Measurements from ENCODE around the gene JMJD7.

The JMJD7 gene

DNA sequence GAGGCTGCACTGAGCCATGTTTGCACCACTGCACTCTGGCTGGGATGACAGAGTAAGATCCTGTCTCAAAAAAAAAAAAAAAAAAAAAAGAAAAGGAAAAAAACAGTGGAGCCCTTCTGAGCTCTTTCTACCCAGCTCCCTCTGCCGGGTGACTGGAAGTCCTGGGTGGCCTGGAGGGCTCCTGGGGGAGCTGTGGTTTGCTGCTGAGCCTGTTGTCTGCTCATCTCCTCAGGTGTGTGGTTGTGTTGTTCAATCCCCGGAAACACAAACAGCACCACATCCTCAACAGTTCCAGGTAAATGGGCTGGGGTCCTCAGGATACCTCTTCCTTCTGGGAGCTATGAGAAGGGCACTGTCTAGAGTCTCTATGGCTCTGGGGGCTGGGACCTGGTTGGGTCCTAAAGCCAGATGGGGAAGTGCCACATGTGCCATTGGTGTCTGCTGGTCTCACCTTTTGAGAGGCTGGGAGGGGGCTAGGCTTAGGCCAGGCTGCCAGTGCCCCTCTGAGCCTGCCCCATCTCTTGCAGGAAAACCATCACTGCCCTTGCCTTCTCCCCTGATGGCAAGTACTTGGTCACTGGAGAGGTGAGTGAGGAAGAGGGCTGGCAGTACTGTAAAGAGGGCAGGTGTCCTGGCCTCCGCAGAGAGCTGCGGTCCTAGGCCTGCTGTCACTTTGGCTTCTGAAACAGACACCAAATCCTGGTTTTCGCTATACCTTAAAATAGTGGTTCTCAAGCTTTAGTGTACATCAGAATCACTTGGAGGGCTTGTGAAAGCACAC, 17.1 kb upstream of the JMJD7 start:
- Mint-ChIP-seq H3K27me3 (no peaks in the 10 kb centered on the region), H3K27ac (no peak overlapping the region), H3K4me3 (no peak overlapping the region), H3K4me1 (peaks cover 11% of the 10 kb centered on the region), H3K9me3 (no peaks in the 10 kb centered on the region)
- ATAC-seq: peak; percentile 18
- DNase-seq: no peak

DNA sequence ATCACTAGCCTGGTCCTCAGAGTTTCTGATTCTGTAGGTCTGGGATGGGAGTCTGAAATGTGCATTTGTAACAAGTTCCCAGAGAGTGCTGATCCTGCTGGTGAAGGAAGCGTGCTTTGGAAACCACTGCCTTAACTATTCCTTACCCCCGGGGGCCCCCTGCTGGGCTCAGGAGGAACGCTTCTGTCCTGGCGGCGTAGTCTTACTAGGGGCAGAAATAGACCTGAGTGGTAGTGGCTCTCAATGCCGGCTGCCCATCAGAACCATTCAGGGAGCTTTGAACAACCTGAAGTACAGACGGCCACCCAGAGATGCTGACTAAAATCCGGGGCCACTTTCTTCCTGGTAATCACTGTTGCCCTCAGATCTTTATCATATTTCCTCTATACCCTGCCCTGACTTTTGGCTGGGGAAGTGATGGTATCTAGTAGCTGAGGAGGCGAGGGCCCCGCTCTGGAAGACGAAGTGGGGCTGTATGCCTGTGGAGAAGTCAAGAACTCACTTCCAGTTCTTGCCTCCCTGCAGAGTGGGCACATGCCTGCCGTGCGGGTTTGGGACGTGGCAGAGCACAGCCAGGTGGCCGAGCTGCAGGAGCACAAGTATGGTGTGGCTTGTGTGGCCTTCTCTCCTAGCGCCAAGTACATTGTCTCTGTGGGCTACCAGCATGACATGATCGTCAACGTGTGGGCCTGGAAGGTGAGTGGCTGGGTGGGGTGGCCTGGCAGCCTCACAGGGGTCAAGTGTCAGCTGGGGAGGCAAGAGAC, 16.3 kb upstream of the JMJD7 start:
- H3K4me1 Mint-ChIP-seq: peaks cover 11% of the 10 kb centered on the region
- DNase-seq (peak; percentile 61 to 68), ATAC-seq (peak; percentile 89)
- H3K27ac Mint-ChIP-seq: peak overlapping the region in 1 of 2 donors; percentile 24
- H3K27me3 Mint-ChIP-seq: no peaks in the 10 kb centered on the region
- H3K9me3 Mint-ChIP-seq: no peaks in the 10 kb centered on the region
- no peak overlapping the region for H3K4me3 Mint-ChIP-seq

DNA sequence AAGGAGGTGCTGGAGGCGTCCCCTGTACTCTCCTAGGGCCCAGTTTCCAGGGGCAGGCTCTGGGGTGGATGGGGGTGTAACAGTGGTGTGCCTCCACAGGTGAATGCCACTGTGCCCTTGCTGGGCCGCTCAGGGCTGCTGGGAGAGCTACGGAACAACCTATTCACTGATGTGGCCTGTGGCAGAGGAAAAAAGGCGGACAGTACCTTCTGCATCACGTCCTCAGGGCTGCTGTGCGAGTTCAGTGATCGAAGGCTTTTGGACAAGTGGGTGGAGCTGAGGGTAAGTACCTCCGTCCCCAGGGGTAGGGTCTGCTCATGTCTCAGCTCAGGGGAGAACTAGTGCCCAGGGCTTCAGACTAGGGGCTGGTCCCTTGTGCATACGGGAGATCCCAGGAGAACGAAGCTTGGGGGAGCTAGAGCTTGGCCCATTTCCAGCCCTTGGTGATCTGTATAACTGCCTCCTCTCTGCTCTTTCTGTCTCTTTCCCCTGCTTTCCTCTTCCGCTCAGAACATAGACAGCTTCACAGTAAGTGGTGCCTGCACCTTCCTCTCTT, 15.0 kb upstream of the JMJD7 start:
- no peak overlapping the region for H3K4me3 Mint-ChIP-seq
- no peaks in the 10 kb centered on the region for H3K9me3 Mint-ChIP-seq
- ATAC-seq (no peak), DNase-seq (no peak)
- H3K4me1 Mint-ChIP-seq: peaks cover 11% of the 10 kb centered on the region
- H3K27ac Mint-ChIP-seq: no peak overlapping the region
- no peaks in the 10 kb centered on the region for H3K27me3 Mint-ChIP-seq

DNA sequence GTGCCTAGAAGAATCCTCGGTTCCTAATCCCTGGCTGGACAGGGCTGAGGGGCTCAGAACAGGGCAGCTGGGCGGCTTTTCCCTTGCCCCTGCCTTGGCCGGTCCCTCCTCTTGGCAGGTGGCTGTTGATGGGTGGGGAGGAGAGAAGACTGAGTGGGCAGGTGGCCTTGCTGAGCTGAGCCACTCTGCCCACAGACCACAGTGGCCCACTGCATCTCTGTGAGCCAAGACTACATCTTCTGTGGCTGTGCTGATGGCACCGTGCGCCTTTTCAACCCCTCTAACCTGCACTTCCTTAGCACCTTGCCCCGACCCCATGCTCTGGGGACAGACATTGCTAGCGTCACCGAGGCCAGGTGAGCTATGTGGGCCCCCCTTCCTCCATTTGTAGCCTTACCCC, 14.5 kb upstream of the JMJD7 start:
- ATAC-seq: no peak
- no peaks in the 10 kb centered on the region for H3K9me3 Mint-ChIP-seq
- H3K4me3 Mint-ChIP-seq: no peak overlapping the region
- H3K27me3 Mint-ChIP-seq: no peaks in the 10 kb centered on the region
- DNase-seq: no peak
- peak overlapping the region in 1 of 2 donors; percentile 49 for H3K27ac Mint-ChIP-seq
- peaks cover 11% of the 10 kb centered on the region for H3K4me1 Mint-ChIP-seq

DNA sequence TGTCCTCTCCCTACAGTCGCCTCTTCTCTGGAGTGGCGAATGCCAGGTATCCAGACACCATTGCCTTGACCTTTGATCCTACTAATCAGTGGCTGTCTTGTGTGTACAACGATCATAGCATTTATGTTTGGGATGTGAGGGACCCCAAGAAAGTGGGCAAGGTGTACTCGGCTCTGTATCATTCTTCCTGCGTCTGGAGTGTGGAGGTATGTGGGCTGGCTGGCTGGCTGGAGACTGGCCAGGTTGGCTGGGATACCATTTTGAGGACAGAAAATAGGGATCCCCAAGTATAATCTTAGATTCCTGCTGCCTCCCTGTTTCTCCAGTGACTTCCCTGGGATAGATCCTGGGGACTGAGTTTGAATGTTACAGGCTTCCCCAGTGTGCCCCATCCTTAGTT, 13.4 kb upstream of the JMJD7 start:
- H3K9me3 Mint-ChIP-seq: no peaks in the 10 kb centered on the region

DNA sequence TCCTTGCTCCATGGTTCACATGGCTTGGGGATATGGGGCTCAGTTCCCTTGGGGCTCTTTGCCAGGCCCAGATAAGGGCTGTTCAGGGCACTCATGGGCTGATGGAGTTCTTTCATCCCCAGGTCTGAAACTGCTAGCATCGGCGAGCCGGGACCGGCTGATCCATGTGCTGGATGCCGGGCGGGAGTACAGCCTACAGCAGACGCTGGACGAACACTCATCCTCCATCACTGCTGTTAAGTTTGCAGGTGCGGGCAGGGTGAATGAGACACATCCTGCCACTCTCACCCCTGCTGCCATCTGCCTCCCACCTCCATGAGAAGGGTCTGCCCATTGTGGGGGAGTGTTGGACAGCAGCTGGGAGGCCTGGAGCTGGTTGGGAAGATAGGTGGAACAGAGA, 11.1 kb upstream of the JMJD7 start:
- no peaks in the 10 kb centered on the region for H3K27me3 Mint-ChIP-seq
- no peak overlapping the region for H3K4me3 Mint-ChIP-seq
- no peak for DNase-seq
- no peaks in the 10 kb centered on the region for H3K9me3 Mint-ChIP-seq
- ATAC-seq: no peak
- H3K27ac Mint-ChIP-seq: no peak overlapping the region
- no peaks in the 10 kb centered on the region for H3K4me1 Mint-ChIP-seq

More for the DNA sequence above, 13.4 kb upstream of the JMJD7 start:
- ATAC-seq: no peak
- Mint-ChIP-seq H3K27ac (no peak overlapping the region), H3K4me3 (no peak overlapping the region), H3K27me3 (no peaks in the 10 kb centered on the region), H3K4me1 (peaks cover 8% of the 10 kb centered on the region)
- DNase-seq: no peak

DNA sequence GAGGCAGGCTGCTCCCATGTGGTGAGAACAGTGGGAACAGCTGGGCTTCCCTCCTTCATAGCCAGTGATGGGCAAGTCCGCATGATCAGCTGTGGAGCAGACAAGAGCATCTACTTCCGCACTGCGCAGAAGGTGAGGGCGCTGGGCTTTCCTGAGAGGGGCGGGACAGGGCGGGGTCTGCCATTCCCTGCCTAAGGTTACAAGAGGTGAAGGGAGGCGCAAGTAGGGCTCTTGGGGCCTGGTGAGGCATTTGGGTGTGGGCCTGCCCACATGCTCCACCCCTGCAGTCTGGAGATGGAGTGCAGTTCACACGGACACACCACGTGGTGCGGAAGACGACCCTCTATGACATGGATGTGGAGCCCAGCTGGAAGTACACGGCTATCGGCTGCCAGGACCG, 10.6 kb upstream of the JMJD7 start:
- DNase-seq: no peak

DNA sequence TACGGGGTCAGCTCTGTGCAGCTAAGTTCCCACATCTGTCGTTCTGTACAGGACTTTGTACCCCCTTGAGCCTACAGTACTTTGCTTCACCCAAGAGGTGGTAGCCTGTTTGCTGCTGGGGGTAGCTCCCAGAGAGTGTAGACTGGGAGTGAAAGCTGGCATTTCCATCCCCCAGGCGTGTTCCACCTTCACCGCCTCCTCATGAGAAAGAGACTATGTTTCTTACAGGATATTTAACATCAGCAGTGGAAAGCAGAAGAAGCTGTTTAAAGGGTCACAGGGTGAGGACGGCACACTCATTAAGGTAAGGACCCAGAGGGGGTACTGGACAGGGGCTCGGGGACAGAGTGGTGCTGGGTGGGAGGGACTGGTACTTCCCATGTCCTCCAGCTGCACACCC, 10.1 kb upstream of the JMJD7 start:
- ATAC-seq (no peak), DNase-seq (no peak)
- Mint-ChIP-seq H3K27ac (no peak overlapping the region), H3K27me3 (no peaks in the 10 kb centered on the region), H3K9me3 (no peaks in the 10 kb centered on the region), H3K4me1 (no peaks in the 10 kb centered on the region), H3K4me3 (no peak overlapping the region)

More for the DNA sequence above, 10.6 kb upstream of the JMJD7 start:
- Mint-ChIP-seq H3K27me3 (no peaks in the 10 kb centered on the region), H3K4me3 (no peak overlapping the region), H3K9me3 (no peaks in the 10 kb centered on the region), H3K27ac (no peak overlapping the region), H3K4me1 (no peaks in the 10 kb centered on the region)
- ATAC-seq: no peak

DNA sequence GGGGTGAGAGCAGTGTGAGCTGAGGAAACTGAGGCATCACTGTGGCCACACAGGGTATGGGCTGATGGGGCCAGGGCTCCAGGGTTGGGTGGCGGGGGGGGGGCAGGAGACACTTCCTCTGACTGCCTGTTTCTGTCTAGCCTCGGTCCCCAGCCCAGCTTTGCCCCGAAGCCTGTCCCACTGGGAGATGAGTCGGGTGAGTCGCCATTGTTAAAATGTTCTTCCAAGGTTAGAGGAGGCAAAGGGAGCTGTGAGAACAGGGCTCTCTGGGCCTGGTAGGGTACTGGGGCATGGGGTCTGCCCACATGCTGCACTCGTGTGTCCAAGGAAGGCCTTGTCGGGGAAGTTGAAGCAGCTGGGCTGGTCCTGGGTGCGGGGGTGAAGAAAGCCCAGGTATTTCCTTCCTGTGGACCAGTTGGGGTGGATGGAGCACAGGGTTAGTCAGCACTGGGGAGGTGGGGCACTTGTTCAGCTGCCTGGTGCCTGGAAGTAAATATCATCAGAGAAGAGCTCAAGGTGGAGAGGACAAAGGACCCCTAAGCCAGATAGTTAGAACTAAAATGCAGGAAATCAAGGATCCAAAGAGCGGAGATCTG, 8.3 kb upstream of the JMJD7 start:
- DNase-seq (no peak), ATAC-seq (no peak)
- no peaks in the 10 kb centered on the region for H3K9me3 Mint-ChIP-seq
- H3K27ac Mint-ChIP-seq: no peak overlapping the region
- H3K4me3 Mint-ChIP-seq: no peak overlapping the region
- no peaks in the 10 kb centered on the region for H3K4me1 Mint-ChIP-seq
- no peaks in the 10 kb centered on the region for H3K27me3 Mint-ChIP-seq

DNA sequence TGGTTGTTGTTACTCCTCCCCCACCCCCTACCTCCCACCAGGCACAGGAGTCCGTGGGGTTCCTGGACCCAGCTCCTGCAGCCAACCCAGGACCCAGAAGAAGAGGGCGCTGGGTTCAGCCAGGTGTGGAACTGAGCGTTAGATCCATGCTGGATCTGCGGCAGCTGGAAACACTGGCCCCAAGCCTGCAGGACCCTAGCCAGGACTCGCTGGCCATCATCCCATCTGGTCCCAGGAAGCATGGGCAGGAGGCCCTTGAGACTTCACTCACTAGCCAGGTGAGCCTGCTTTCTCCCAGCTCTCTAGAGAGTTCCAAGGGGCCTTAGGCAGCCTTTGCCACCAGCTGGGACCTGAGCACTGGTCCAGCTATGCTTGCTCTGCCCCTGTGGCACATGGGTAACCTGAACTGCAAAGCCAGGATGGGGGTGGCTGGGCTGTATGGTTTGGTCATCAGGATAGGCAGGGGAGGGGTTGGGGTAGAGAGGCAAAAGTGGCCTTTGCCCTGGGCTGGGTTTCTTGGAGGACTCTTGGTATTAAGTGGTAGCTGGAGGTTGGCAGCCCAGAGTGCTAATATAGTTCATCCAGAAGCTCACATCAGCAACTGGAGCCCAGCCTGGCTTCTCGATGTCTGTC, 7.0 kb upstream of the JMJD7 start:
- DNase-seq: no peak
- Mint-ChIP-seq H3K4me1 (no peaks in the 10 kb centered on the region), H3K27ac (no peak overlapping the region), H3K9me3 (no peaks in the 10 kb centered on the region), H3K27me3 (no peaks in the 10 kb centered on the region), H3K4me3 (no peak overlapping the region)
- no peak for ATAC-seq

DNA sequence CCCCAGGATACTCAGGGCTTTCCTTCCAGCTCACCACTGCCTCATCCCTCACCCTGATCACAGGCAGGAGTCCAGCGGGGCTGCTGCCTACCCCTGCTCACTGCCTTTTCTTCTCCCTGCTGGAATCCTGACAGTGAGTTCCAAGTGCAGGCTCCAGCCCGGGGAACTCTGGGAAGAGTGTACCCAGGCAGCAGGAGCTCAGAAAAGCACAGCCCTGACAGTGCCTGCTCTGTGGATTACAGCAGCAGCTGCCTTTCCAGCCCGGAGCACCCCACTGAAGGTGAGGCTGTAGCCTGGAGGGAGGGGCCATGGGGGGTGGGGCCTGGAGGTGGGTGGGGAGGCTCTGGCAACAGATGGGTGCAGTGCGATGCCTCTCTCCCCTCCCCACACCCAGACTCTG, 6.1 kb upstream of the JMJD7 start:
- H3K9me3 Mint-ChIP-seq: no peaks in the 10 kb centered on the region
- ATAC-seq (no peak), DNase-seq (no peak)
- H3K27me3 Mint-ChIP-seq: no peaks in the 10 kb centered on the region
- no peak overlapping the region for H3K27ac Mint-ChIP-seq
- H3K4me3 Mint-ChIP-seq: no peak overlapping the region
- H3K4me1 Mint-ChIP-seq: peaks cover 6% of the 10 kb centered on the region

DNA sequence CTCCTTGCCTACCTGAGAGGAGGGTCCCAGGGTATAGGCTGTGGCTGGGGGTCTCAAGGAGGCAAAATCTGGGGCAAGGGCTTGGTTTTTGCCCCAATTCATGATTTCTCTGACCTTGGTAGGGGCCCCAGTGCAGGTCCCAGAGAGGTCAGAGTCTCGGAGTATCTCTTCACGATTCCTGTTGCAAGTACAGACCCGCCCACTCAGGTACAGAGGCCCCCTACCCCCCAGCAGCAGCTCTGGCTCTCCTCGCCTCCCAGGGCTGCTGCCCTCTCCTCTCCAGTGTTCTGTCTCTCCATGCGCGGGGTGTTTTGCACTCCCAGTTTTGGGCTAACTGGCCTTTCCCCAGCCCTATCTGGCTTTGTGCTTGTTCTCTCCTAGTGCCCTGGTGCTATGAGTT, 5.4 kb upstream of the JMJD7 start:
- Mint-ChIP-seq H3K4me3 (no peak overlapping the region), H3K27ac (no peak overlapping the region)
- ATAC-seq: no peak

DNA sequence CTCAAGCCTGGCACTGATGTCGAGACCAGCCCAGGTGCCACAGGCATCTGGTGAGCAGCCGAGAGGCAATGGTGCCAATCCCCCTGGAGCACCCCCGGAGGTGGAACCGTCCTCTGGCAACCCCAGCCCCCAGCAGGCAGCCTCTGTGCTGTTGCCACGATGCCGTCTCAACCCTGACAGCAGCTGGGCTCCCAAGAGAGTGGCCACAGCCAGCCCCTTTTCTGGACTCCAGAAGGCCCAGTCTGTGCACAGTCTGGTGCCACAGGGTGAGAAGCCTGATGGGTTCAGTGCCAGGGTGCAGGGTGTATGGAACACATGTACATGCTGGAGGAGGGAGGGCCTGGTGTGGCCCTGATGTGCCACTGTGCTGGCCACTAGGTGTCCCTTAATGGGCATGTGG, 4.9 kb upstream of the JMJD7 start:
- H3K9me3 Mint-ChIP-seq: no peaks in the 10 kb centered on the region
- no peak overlapping the region for H3K4me3 Mint-ChIP-seq
- H3K27ac Mint-ChIP-seq: no peak overlapping the region
- H3K4me1 Mint-ChIP-seq: peaks cover 10% of the 10 kb centered on the region
- DNase-seq (no peak), ATAC-seq (no peak)
- no peaks in the 10 kb centered on the region for H3K27me3 Mint-ChIP-seq

More for the DNA sequence above, 5.4 kb upstream of the JMJD7 start:
- H3K9me3 Mint-ChIP-seq: no peaks in the 10 kb centered on the region
- no peaks in the 10 kb centered on the region for H3K27me3 Mint-ChIP-seq
- DNase-seq: no peak
- H3K4me1 Mint-ChIP-seq: peaks cover 6% of the 10 kb centered on the region

DNA sequence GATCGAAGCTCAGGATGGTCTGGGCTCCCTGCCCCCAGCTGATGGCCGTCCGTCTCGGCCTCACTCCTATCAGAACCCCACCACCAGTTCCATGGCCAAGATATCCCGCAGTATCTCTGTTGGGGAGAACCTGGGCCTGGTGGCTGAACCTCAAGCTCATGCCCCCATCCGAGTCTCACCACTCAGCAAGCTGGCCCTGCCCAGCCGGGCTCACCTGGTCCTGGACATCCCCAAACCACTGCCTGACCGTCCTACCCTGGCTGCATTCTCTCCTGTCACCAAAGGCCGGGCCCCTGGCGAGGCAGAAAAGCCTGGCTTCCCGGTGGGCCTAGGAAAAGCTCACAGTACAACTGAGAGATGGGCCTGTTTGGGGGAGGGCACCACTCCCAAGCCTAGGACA, 4.4 kb upstream of the JMJD7 start:
- no peak for ATAC-seq
- peaks cover 13% of the 10 kb centered on the region for H3K4me1 Mint-ChIP-seq

DNA sequence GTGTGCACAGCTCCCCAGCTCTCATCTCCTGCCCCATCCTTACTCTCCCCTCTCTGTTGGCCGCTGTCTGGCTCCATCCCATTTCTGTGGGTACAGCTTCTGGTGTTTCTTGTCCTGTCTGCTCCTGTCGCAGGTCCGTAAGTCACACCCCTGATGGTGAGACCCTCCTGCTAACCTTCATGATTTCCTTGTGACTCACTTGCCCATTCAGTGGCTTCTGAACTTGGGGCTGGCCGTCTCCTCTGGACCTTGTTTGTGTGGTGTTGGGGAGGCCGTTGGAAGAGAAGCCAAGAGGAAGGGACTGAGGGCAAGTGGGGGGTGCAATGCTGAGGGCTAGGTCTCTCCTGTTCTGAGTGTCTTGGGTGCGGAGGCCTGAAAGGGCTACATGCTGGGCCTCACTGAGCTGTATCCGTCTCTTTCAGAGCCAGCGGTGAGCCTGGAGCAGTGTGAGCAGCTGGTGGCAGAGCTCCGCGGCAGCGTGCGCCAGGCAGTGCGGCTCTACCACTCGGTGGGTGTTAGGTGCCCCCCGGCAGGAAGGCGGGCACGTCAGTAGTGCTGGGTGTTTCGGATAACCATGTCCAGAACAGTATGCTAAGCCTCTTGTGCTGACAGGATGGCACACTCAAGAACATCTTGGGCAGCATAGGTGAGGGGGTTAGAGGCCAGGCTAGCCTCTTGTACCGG, 3.7 kb upstream of the JMJD7 start:
- H3K27ac Mint-ChIP-seq: peak overlapping the region in 1 of 2 donors; percentile 37
- no peaks in the 10 kb centered on the region for H3K9me3 Mint-ChIP-seq
- peaks cover 20% of the 10 kb centered on the region for H3K4me1 Mint-ChIP-seq
- no peak for ATAC-seq
- no peak for DNase-seq
- no peak overlapping the region for H3K4me3 Mint-ChIP-seq
- H3K27me3 Mint-ChIP-seq: no peaks in the 10 kb centered on the region

More for the DNA sequence above, 4.4 kb upstream of the JMJD7 start:
- no peak overlapping the region for H3K27ac Mint-ChIP-seq
- no peak for DNase-seq
- no peaks in the 10 kb centered on the region for H3K27me3 Mint-ChIP-seq
- H3K9me3 Mint-ChIP-seq: no peaks in the 10 kb centered on the region
- no peak overlapping the region for H3K4me3 Mint-ChIP-seq

All from stimulated activated naive CD8-positive, alpha-beta T cell treated with anti-CD3 and anti-CD28 coated beads, Interleukin-15, amount 100 ng/mL, for 72 hours (primary cell).